Large intestine (tissue), 3 donors: ENCODE measurements around the gene C2orf72. TPM values are rescaled to one million over a fixed set of nuclear protein-coding genes. Genes with fewer than 3 reads are reported as not detected.
A peak's percentile ranks its signal among the peaks of the same experiment; 100 is the strongest.
"Not testable (repeated sequence)": the region's sequence is repeated elsewhere in the genome, so short reads cannot be mapped to it uniquely, and the experiment has no call there.

Source experiments
- DNase-seq, 2 donors: peaks; one replicate each; pipeline versions ENCODE4 v3.0.0 to v3.0.0-alpha.2; 2013
- H3K27ac ChIP-seq: one replicate; pipeline ENCODE4 v1.5.1; 2013; ENCODE audit warnings: low read length
- H3K27me3 ChIP-seq: 2 replicates; pipeline ENCODE4 v1.6.1; 2013; ENCODE audit warnings: low read length; ENCODE audit not compliant: control insufficient read depth, insufficient read depth
- H3K36me3 ChIP-seq: 2 replicates; pipeline ENCODE4 v1.6.1; 2013; ENCODE audit warnings: low read length; ENCODE audit not compliant: control insufficient read depth, insufficient read depth
- H3K4me1 ChIP-seq: one replicate; pipeline ENCODE4 v1.6.1; 2013; ENCODE audit warnings: low read length; ENCODE audit not compliant: control insufficient read depth, insufficient read depth
- H3K4me3 ChIP-seq: one replicate; pipeline ENCODE4 v1.5.1; 2013; ENCODE audit warnings: low read length
- H3K9me3 ChIP-seq: one replicate; pipeline ENCODE4 v1.6.1; 2013; ENCODE audit warnings: mild to moderate bottlenecking, low read depth, low read length, moderate library complexity; ENCODE audit not compliant: control insufficient read depth
- WGBS: methylation state at CpG from one replicate; pipeline ENCODE4 v1.1.5; 2013; ENCODE audit warnings: low lambda C conversion rate; ENCODE audit not compliant: insufficient coverage; 5-methylcytosine and 5-hydroxymethylcytosine counted together
- polyA plus RNA-seq: library from polyadenylated mRNA; unstranded; fragments of 120-200 nt; gene quantifications from one replicate; pipeline ENCODE4 v1.2.1, GENCODE V29; 2013

The C2orf72 gene
- polyA plus RNA-seq, 1 donor = 42.0 TPM

DNA sequence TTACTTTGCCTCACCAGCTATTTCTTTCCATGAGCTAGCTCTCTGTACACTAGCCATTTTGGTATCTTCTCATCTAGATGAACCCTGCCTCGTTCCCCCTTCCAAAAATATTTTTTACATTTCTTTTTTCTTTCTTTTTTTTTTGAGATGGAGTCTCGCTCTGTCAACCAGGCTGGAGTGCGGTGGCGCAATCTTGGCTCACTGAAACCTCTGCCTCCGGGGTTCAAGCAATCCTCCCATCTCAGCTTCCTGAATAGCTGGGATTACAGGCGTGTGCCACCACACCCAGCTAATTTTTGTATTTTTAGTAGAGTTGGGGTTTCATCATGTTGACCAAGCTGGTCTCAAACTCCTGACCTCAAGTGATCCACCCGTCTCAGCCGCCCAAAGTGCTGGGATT, 30.2 kb downstream of the C2orf72 start:
- H3K9me3 ChIP-seq, H3K4me3 ChIP-seq, H3K4me1 ChIP-seq, H3K27ac ChIP-seq, DNase-seq, H3K27me3 ChIP-seq: not testable (repeated sequence)
- WGBS = 100% methylated on average over 1 of the region's 8 CpGs
- H3K36me3 ChIP-seq = peaks cover 43% of the 10 kb centered on the region

DNA sequence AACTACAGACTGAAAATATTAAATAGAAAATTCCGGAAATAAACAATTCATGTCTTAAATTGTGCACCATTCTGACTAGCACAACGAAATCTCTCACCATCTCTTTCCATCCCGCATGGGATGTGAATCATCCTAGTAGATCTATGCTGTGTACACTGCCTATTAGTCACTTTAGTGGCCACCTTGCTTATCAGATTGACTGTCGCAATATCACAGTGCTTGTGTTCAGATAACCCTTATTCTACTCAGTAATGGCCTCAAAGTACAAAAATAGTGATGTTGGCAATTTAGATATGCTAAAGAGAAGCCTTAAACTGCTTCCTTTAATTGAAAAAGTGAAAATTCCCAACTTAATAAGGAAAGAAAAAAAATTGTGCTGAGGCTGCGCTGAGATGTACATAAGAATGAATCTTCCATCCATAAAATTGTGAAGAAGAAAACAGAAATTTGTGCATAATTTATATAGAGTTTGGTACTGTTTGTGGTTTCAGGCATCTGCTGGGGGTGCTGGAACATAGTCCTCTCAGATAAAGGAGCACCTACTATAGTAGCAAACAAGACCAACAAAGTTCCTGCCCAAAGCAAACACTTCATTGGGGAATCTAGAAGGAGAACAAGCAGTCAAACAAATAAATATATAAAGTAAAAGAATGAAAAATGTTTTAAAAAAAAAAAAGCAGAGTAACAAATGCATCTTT, 31.4 kb downstream of the C2orf72 start:
- Histone ChIP-seq H3K27ac (peak overlapping the region; percentile 52), H3K27me3 (no peaks in the 10 kb centered on the region), H3K4me3 (no peak overlapping the region), H3K9me3 (no peaks in the 10 kb centered on the region), H3K4me1 (peaks cover 6% of the 10 kb centered on the region), H3K36me3 (peaks cover 39% of the 10 kb centered on the region)
- peak; percentile 58 to 68 for DNase-seq
- no CpG with 5 or more reads among the region's 5 CpGs for WGBS

DNA sequence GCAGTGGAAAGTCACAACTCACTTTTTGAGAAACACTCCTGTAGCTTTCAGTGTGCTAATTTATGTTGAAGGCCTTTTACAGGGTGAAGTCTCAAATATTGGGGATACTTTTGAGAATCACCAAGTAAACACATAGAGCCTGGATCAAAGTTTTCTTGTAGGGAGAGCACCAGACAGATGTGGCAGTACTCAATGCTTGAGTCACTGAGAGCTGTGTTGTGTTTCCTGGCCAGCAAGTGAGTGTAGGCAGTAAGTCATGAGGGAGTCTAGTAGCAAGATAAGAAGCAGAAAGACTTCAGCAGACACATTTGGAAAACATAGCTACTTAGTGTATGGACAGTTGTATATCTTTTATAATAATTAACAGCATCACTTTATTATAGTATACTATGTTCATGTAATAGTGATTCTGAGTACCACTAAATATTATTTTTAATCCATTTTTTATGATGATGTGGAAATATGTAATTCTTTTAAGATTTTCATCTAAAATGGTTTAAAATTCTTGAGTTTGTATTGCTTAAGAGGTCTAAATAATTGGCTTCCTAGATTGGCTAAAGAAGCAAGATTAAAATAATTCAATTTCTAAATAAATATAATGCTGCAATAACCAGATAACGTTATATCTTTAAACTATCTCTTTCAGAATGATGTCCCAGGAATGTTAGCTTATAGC, 32.2 kb downstream of the C2orf72 start:
- Histone ChIP-seq H3K27me3 (no peaks in the 10 kb centered on the region), H3K36me3 (peaks cover 37% of the 10 kb centered on the region), H3K4me3 (no peak overlapping the region), H3K27ac (peak overlapping the region; percentile 52), H3K4me1 (peaks cover 6% of the 10 kb centered on the region), H3K9me3 (no peaks in the 10 kb centered on the region)
- WGBS = 83% methylated on average over 1 of the region's 1 CpG
- DNase-seq = peak in 1 of 2 donors; percentile 44

DNA sequence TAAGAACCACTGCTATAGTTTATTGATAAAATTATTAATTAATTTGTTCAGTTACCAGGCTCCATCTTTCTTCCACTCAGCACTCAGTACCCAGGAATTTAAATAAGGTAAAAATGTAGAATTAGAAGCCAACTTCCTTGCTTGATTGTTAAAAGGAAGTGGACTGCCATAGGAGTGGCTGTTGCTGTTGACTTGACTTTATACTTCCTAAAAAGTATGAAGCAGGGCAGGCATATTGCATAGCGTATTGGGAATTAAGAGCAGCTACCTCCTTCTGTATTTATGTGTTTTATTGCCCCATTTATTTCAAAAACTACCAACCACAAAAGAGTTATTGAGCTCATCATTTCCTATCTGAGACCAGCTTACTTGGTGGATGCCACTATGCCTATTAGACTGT, 47.2 kb downstream of the C2orf72 start:
- no peaks in the 10 kb centered on the region for H3K27me3 ChIP-seq
- no peak overlapping the region for H3K27ac ChIP-seq
- no peak overlapping the region for H3K4me3 ChIP-seq
- H3K4me1 ChIP-seq = peaks cover 14% of the 10 kb centered on the region
- WGBS = no CpG with 5 or more reads among the region's 1 CpG
- no peak for DNase-seq
- H3K9me3 ChIP-seq = no peaks in the 10 kb centered on the region
- peaks cover 67% of the 10 kb centered on the region for H3K36me3 ChIP-seq

DNA sequence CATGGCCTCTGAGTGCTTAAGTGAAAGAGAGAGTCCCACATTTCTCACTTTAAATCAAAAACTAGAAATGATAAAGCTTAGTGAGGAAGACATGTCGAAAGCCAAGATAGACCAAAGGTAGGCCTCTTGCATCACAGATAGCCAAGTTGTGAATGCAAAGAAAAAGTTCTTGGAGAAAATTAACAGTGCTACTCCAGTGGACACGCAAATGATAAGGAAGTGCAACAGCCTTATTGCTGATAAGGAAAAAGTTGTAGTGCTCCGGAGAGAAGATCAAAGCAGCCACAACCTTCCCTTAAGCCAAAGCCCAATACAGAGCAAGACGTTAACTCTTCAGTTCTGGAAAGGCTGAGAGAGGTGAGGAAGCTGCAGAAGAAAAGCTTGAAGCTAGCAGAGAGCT, 51.4 kb downstream of the C2orf72 start:
- H3K9me3 ChIP-seq = no peaks in the 10 kb centered on the region
- peaks cover 28% of the 10 kb centered on the region for H3K4me1 ChIP-seq
- DNase-seq = peak; percentile 68 to 84
- no peaks in the 10 kb centered on the region for H3K27me3 ChIP-seq
- peaks cover 48% of the 10 kb centered on the region for H3K36me3 ChIP-seq
- no peak overlapping the region for H3K4me3 ChIP-seq
- H3K27ac ChIP-seq = peak overlapping the region; percentile 25
- WGBS = 8% methylated on average over 2 of the region's 4 CpGs

GRCh38 chr2:231093933-231094332, 56.6 kb downstream of the C2orf72 start:
- DNase-seq = peak in 1 of 2 donors; percentile 12
- no CpG with 5 or more reads among the region's 5 CpGs for WGBS
- Histone ChIP-seq H3K9me3 (peaks cover 28% of the 10 kb centered on the region), H3K27ac (peak overlapping the region; percentile 72), H3K27me3 (no peaks in the 10 kb centered on the region), H3K4me3 (no peak overlapping the region), H3K36me3 (peaks cover 38% of the 10 kb centered on the region), H3K4me1 (peaks cover 32% of the 10 kb centered on the region)

DNA sequence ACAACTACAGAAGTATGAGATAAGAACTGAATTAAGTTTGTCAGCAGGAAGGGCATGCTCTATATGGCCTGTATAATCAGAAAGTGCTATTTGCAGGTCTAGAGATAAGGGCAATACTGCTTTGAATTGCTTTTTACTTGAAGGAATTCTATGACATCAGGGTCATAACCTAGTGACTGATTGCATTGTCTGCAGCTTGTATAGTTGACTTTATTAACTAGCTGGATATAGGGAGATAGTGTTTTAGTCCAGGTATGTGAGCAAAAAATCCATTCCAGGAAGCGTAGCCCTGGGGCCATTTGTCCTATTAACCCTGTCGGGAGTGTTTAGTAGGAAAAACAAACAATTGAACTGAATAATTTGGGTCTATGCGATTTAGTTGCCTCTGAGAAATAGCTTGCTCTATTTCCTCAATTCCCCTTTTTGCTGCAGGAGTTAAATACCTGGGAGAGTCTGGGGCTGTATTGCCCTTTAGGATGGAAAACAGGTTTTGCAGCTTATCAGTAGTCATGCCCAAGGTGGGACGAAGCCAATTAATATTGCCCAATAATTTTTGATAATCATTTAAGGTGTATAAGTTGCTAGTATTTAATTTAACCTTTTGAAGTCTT, 57.5 kb downstream of the C2orf72 start:
- no CpG with 5 or more reads among the region's 4 CpGs for WGBS
- H3K4me1 ChIP-seq = peaks cover 26% of the 10 kb centered on the region
- H3K36me3 ChIP-seq = peaks cover 47% of the 10 kb centered on the region
- H3K27ac ChIP-seq = peak overlapping the region; percentile 72
- peak; percentile 83 to 95 for DNase-seq
- no peaks in the 10 kb centered on the region for H3K27me3 ChIP-seq
- peaks cover 35% of the 10 kb centered on the region for H3K9me3 ChIP-seq
- H3K4me3 ChIP-seq = no peak overlapping the region

Other genes with a start within 250 kb of the C2orf72 start
- 321 TPM for gene ITM2C, start 172.6 kb upstream of the C2orf72 start, polyA plus RNA-seq
- 0.63 TPM for gene GPR55, start 112.3 kb upstream of the C2orf72 start, polyA plus RNA-seq
- not detected for gene SPATA3, start 41.4 kb upstream of the C2orf72 start, polyA plus RNA-seq
- 58.7 TPM for gene PSMD1, start 19.3 kb downstream of the C2orf72 start, polyA plus RNA-seq
- 6.7 TPM for gene HTR2B, start 87.5 kb downstream of the C2orf72 start, polyA plus RNA-seq
- 14.4 TPM for gene ARMC9, start 161.1 kb downstream of the C2orf72 start, polyA plus RNA-seq